Body of pancreas (tissue), 4 donors: ENCODE data around the gene HHAT.

Experiments
- CTCF ChIP-seq, 7 experiments: fragments of 450-650 bp in 4 of 7; fragments of 200-600 bp in 3 of 7; sonication (generic) in 3 of 7; IDR thresholded peaks; one replicate each; pipeline ENCODE4 v1.5.1; 2016 to 2019; ENCODE audit warnings: antibody characterized with exemption in 7 of 7
- POLR2A ChIP-seq, 3 donors: fragments of 450-650 bp; IDR thresholded peaks; one replicate each; pipeline ENCODE4 v1.6.1; 2016; ENCODE audit warnings: antibody characterized with exemption in 3 of 3, mild to moderate bottlenecking in 2 of 3

GRCh38 chr1:210447456-210448057, 118.9 kb downstream of the HHAT start:
- TF ChIP-seq CTCF (IDR thresholded peaks at IDR 0.05) (no peak), POLR2A (IDR thresholded peaks at IDR 0.05) (no peak)
